WI38 (cell line): ENCODE results near the gene TOX2.

Source experiments
- H3K4me3 ChIP-seq: 2 replicates; pipeline ENCODE4 v1.5.1; 2011; ENCODE audit warnings: low read depth, mild to moderate bottlenecking, control low read depth, low read length
- TF ChIP-seq, protein P1 (sequence below): IDR thresholded peaks from 2 replicates; pipeline ENCODE4 v1.5.1; 2012; ENCODE audit warnings: low read depth, mild to moderate bottlenecking, control low read depth, low read length

The TOX2 gene

DNA sequence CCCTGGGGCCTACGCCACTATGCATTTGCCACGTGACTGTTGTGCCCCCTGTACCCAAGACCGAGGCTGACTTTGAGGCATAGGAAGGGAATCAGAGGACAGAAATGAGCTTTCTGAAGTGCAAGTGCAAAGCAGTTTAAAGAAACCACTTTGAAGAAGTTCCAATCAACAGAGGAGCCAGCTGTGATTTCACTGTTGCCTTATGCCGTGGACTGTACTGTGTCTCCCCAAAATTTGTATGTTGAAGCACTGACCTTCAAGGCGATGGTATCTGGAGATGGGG lies 161.2 kb downstream of the TOX2 start:
- TF ChIP-seq, protein P1, sequence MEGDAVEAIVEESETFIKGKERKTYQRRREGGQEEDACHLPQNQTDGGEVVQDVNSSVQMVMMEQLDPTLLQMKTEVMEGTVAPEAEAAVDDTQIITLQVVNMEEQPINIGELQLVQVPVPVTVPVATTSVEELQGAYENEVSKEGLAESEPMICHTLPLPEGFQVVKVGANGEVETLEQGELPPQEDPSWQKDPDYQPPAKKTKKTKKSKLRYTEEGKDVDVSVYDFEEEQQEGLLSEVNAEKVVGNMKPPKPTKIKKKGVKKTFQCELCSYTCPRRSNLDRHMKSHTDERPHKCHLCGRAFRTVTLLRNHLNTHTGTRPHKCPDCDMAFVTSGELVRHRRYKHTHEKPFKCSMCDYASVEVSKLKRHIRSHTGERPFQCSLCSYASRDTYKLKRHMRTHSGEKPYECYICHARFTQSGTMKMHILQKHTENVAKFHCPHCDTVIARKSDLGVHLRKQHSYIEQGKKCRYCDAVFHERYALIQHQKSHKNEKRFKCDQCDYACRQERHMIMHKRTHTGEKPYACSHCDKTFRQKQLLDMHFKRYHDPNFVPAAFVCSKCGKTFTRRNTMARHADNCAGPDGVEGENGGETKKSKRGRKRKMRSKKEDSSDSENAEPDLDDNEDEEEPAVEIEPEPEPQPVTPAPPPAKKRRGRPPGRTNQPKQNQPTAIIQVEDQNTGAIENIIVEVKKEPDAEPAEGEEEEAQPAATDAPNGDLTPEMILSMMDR, result no peak
- H3K4me3 ChIP-seq, result no peak overlapping the region

DNA sequence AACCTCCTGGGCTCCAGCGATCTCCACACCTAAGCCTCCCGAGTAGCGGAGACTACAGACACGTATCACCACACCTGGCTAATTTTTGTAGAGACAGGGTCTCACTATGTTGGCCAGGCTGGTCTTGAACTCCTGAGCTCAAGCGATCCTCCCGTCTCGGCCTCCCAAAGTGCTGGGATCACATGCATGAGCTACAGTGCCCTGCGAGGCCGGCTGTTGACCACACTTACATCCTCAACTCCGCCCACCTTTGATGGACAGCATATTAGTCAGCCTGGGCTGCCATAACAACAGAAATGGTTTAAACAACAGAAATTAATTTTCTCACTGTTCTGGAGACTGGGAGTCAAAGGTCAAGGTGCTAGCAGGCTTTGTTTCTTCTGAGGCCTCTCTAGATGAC lies 164.6 kb downstream of the TOX2 start:
- TF ChIP-seq, protein P1, result no peak
- no peak overlapping the region for H3K4me3 ChIP-seq

DNA sequence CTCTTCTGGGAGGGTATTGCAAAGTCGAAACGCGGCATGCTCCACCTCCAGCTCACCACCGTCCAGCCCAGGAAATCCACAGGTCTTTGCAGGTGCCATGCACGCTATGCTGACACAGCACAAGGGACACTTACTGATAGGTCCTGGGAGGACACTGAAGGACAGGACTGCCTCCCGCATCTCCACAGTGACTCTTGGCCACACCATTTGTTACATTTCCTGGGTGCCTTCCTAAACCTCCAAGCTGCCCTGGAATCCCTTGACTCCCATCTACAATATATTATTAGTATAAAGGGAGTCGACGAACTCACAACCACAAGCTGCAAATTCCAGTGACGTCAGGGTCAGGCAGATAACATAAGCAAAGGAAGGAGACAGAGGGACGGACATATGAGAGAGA lies 165.4 kb downstream of the TOX2 start:
- no peak overlapping the region for H3K4me3 ChIP-seq
- TF ChIP-seq, protein P1, result no peak

DNA sequence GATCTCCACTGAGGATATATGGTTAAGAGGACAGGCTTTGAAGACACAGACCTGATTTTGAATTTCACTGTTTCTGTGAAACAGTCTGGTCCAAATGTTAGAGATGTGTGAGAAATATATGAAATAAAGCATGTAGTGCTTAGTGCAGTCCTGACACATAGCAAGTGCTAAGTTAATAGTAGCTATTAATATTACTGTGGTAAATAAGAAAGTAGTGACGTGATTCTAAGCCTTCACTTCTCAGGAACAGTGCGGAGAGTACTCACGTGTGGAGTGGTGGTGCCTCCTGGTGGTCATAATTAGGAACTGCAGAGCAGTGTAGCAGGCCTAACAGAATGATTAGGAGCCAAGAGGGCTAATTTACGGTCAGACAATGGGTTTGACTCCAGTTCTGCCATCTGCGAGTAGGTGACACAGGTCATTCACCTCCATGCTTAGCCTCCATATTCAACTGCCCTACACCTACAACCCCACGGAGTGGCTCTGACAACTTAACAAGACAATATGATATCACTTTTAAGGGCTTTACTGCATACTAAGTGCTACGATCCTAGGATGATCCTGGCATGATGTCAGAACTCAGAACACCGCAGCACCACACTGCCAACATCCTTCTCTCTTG lies 166.1 kb downstream of the TOX2 start:
- no peak overlapping the region for H3K4me3 ChIP-seq
- TF ChIP-seq, protein P1, result peak; percentile 98

GRCh38 chr20:44081476-44081875 lies 166.8 kb downstream of the TOX2 start:
- no peak overlapping the region for H3K4me3 ChIP-seq
- TF ChIP-seq, protein P1, result no peak

DNA sequence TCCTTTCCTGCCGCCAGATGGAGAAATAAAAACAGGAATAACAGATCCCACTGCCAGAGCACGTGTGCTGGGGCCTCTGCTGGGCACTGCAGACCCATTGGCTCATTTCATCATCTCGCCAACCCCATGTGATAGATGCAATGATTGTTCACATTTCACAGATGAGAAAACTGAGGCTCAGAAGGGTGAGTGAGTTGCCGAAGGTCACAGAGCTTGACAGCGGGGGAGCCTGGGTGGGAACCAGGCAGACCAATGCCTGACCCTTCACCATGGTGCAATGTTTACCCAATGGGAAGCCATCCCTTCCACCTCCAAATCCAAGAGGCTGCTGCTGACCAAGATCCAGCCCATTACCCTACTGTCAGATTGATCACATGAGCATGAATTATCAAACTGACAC lies 167.2 kb downstream of the TOX2 start:
- TF ChIP-seq, protein P1, result no peak

DNA sequence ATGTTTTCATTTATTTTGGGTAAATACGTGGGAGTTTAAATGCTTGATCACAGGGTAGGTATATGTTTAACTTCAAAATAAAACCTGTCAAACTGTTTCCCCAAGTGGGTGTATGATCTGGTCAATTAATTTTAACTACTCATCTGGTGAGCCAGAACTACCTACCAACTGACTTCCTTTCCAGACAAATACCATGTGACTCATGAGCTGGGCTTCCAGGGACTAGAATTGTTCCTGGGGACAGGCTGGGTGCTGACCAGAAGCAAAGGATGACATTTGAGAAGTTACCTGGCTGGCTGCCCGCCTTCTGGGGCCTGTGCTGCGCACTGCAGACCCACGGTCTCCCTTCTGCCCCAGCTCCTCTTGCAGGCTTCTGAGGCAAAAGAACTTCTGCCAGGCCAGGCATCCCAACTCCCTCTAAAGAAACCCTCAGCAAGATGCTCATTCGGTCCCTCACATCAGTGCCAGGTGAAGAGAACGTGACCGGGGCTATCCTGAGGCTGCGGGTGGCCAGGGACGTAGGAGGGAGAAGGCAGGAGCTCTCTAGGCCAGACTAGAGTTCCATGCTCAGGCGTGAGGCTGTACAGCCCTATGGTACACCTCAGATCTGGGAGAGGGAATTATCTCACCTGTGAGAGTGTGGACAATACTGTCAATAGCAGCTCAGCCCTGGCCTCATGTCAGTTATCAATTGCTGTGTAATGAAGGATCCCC lies 168.7 kb downstream of the TOX2 start:
- TF ChIP-seq, protein P1, result no peak
- no peak overlapping the region for H3K4me3 ChIP-seq

More for the DNA sequence above, 167.2 kb downstream of the TOX2 start:
- no peak overlapping the region for H3K4me3 ChIP-seq
